OCI-LY1 (cell line): Measurements from ENCODE around the gene KIRREL3.

Experiments
- H2AFZ ChIP-seq: fragments of 200-600 bp; sonication (generic), shearing (Covaris generic); 2 replicates; pipeline ENCODE4 v1.6.0; 2014; ENCODE audit warnings: antibody characterized with exemption, mild to moderate bottlenecking, low read length
- H3F3A ChIP-seq: fragments of 200-600 bp; sonication (generic), shearing (Covaris generic); 2 replicates; pipeline ENCODE4 v1.6.0; 2014; ENCODE audit warnings: mild to moderate bottlenecking, antibody characterized with exemption, low read length, moderate library complexity; ENCODE audit not compliant: insufficient read depth
- H3K27ac ChIP-seq: fragments of 200-600 bp; sonication (generic); 2 replicates; pipeline ENCODE4 v1.5.1; 2014; ENCODE audit warnings: low read length, mixed run types, mild to moderate bottlenecking, low read depth; ENCODE audit not compliant: poor library complexity, severe bottlenecking
- H3K27me3 ChIP-seq: fragments of 200-600 bp; sonication (generic); 2 replicates; pipeline ENCODE4 v1.6.0; 2014; ENCODE audit warnings: antibody characterized with exemption, mild to moderate bottlenecking, low read length, moderate library complexity; ENCODE audit not compliant: insufficient read depth
- H3K36me3 ChIP-seq: fragments of 200-600 bp; sonication (generic); 2 replicates; pipeline ENCODE4 v1.6.1; 2014; ENCODE audit warnings: mild to moderate bottlenecking, antibody characterized with exemption, low read length, moderate library complexity, mixed read lengths; ENCODE audit not compliant: insufficient read depth
- H3K4me1 ChIP-seq: fragments of 200-600 bp; sonication (generic); 2 replicates; pipeline ENCODE4 v1.5.1; 2014; ENCODE audit warnings: mild to moderate bottlenecking, low read length, moderate library complexity; ENCODE audit not compliant: insufficient read depth, severe bottlenecking
- H3K4me2 ChIP-seq: fragments of 200-600 bp; sonication (generic), shearing (Covaris generic); 2 replicates; pipeline ENCODE4 v1.6.1; 2014; ENCODE audit warnings: low read length
- H3K4me3 ChIP-seq: fragments of 200-600 bp; sonication (generic); 2 replicates; pipeline ENCODE4 v1.5.1; 2014; ENCODE audit warnings: low read length, low read depth, mild to moderate bottlenecking, mixed read lengths; ENCODE audit not compliant: poor library complexity, severe bottlenecking
- H3K79me2 ChIP-seq: fragments of 200-600 bp; shearing (Covaris generic); 2 replicates; pipeline ENCODE4 v1.6.1; 2016; ENCODE audit warnings: mixed run types, low read length, mixed read lengths; ENCODE audit not compliant: insufficient read depth
- H3K9ac ChIP-seq: fragments of 200-600 bp; sonication (generic), shearing (Covaris generic); 2 replicates; pipeline ENCODE4 v1.6.1; 2014; ENCODE audit warnings: mild to moderate bottlenecking, low read length, mixed read lengths
- H3K9me2 ChIP-seq: fragments of 200-600 bp; sonication (generic), shearing (Covaris generic); 2 replicates; pipeline ENCODE4 v1.6.1; 2014; ENCODE audit warnings: low read depth, mild to moderate bottlenecking, low read length, mixed read lengths
- H3K9me3 ChIP-seq: fragments of 200-600 bp; shearing (Covaris generic); 2 replicates; pipeline ENCODE4 v1.6.1; 2014; ENCODE audit warnings: low read length, mixed read lengths
- H4K20me1 ChIP-seq: fragments of 200-600 bp; sonication (generic), shearing (Covaris generic); 2 replicates; pipeline ENCODE4 v1.6.0; 2016; ENCODE audit warnings: mild to moderate bottlenecking, low read length; ENCODE audit not compliant: insufficient read depth
- EZH2 ChIP-seq: fragments of 200-600 bp; sonication (generic), shearing (Covaris generic); IDR thresholded peaks from 2 replicates; pipeline ENCODE4 v1.8.0; 2017; ENCODE audit warnings: borderline replicate concordance, mixed run types, mild to moderate bottlenecking, antibody characterized with exemption, low read length, moderate library complexity, mixed read lengths
- TF ChIP-seq, protein P1 (sequence below): fragments of 200-600 bp; sonication (generic), shearing (Covaris generic); IDR thresholded peaks from 2 replicates; pipeline ENCODE4 v1.5.1; 2017; ENCODE audit warnings: mild to moderate bottlenecking, antibody characterized with exemption, low read length, moderate library complexity, mixed read lengths

Gene KIRREL3

DNA sequence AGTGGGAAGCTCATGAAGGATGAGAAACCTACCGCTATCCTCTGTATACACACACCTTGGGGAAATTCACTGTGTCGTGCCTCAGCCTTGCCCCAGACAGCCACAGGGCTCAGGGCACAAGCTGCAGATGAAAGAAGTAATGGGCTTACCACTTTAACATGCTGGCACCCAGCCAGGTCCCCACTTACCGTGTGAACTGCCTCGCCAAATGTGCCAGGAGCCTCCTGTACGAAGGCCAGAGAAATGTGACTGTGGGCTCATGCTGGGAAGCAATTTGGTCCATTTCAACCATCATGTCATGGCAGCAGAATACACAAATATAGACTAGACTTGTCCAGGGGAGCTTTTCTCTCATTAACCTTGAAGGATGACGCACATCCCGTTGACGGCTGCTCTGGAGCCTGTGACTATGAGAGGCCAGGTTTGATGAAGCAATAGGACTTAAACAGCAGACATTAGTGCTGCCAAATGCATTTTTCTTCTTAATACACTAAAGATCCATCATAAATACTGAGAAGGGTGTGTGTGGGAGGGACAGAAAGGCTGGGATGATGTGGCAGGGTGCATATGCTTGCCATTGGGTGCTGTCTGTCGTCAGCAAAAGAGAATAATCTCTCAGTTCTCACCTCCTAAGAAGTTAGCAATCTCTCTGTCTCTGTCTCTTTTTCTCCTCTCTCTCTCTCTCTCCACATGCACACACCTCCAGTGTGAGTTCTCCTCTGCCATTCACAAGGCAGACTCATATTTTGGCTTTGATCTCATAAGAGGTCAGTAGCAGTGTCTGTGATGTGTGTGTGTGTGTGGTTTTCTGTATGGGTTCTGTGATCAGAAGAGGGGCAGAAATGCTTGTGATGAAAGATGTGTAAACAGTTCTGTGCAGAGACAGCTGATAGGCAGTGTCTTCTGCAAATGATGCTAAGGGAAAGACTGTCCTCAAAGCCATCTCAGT, 142.4 kb downstream of the KIRREL3 start:
- Histone ChIP-seq H3K9ac (no peak overlapping the region), H3K4me1 (no peaks in the 10 kb centered on the region), H3K4me3 (no peak overlapping the region), H2AFZ (no peak overlapping the region), H3K27me3 (no peaks in the 10 kb centered on the region), H4K20me1 (no peaks in the 10 kb centered on the region), H3K79me2 (no peaks in the 10 kb centered on the region), H3F3A (no peaks in the 10 kb centered on the region), H3K36me3 (no peaks in the 10 kb centered on the region), H3K9me2 (no peaks in the 10 kb centered on the region), H3K9me3 (no peaks in the 10 kb centered on the region), H3K4me2 (no peak overlapping the region), H3K27ac (no peak overlapping the region)
- no peak for TF ChIP-seq EZH2
- TF ChIP-seq, protein P1, sequence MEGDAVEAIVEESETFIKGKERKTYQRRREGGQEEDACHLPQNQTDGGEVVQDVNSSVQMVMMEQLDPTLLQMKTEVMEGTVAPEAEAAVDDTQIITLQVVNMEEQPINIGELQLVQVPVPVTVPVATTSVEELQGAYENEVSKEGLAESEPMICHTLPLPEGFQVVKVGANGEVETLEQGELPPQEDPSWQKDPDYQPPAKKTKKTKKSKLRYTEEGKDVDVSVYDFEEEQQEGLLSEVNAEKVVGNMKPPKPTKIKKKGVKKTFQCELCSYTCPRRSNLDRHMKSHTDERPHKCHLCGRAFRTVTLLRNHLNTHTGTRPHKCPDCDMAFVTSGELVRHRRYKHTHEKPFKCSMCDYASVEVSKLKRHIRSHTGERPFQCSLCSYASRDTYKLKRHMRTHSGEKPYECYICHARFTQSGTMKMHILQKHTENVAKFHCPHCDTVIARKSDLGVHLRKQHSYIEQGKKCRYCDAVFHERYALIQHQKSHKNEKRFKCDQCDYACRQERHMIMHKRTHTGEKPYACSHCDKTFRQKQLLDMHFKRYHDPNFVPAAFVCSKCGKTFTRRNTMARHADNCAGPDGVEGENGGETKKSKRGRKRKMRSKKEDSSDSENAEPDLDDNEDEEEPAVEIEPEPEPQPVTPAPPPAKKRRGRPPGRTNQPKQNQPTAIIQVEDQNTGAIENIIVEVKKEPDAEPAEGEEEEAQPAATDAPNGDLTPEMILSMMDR: no peak

DNA sequence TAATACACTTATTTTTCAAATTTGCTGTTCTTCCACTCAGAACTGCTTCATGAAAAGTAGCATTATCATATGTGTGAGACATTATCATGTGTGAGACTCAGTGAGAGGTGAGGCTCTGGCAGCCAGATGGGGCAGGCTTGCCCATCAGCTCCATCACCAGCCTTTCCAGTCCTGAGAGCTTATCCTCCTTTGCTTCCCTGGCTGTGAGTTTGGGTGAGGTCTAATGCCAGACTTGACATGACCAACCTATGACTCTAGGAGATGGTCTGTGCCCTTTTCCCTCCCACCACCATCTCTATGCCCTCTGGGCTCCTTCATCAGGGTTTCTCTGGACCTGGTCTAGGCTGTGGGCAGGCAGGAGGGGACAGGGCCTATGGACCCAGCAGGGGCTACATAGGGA, 145.0 kb downstream of the KIRREL3 start:
- H3K9ac ChIP-seq: no peak overlapping the region
- H3K9me2 ChIP-seq: no peaks in the 10 kb centered on the region
- H3K4me2 ChIP-seq: no peak overlapping the region
- no peak overlapping the region for H2AFZ ChIP-seq
- no peaks in the 10 kb centered on the region for H3K4me1 ChIP-seq
- no peaks in the 10 kb centered on the region for H3K27me3 ChIP-seq
- no peaks in the 10 kb centered on the region for H3K79me2 ChIP-seq
- no peaks in the 10 kb centered on the region for H4K20me1 ChIP-seq
- no peak overlapping the region for H3K27ac ChIP-seq
- H3K9me3 ChIP-seq: no peaks in the 10 kb centered on the region
- H3K4me3 ChIP-seq: no peak overlapping the region
- H3K36me3 ChIP-seq: no peaks in the 10 kb centered on the region
- H3F3A ChIP-seq: no peaks in the 10 kb centered on the region
- TF ChIP-seq, protein P1: no peak
- no peak for TF ChIP-seq EZH2

DNA sequence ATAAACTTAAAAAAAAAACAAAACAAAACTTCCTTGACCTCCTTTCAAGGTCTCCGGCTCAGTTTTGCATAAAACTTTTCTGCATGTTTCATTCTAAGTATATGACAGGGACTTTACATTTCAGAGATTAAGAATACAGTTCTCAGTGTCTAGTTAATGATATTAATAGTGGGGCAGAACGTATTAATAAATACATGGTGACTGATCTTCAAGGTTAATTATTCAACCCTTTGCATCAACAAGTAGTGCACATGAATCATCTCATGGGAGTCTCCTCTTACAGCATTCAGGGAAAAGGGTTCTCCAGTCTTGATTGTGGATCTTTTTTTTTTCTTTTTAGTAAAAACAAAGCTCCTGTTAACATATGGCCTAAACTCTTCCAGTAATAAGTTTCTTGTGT, 146.8 kb downstream of the KIRREL3 start:
- H3K9ac ChIP-seq: no peak overlapping the region
- no peaks in the 10 kb centered on the region for H3F3A ChIP-seq
- no peak overlapping the region for H3K4me3 ChIP-seq
- no peaks in the 10 kb centered on the region for H3K4me1 ChIP-seq
- no peaks in the 10 kb centered on the region for H3K36me3 ChIP-seq
- no peaks in the 10 kb centered on the region for H3K79me2 ChIP-seq
- H4K20me1 ChIP-seq: no peaks in the 10 kb centered on the region
- no peaks in the 10 kb centered on the region for H3K9me2 ChIP-seq
- no peaks in the 10 kb centered on the region for H3K27me3 ChIP-seq
- H2AFZ ChIP-seq: no peak overlapping the region
- H3K27ac ChIP-seq: no peak overlapping the region
- no peak for TF ChIP-seq EZH2
- TF ChIP-seq, protein P1: no peak
- no peaks in the 10 kb centered on the region for H3K9me3 ChIP-seq
- no peak overlapping the region for H3K4me2 ChIP-seq
